NCI-H82 treated with DMSO at 0.1 percent for 48 hours (cell line): ENCODE data around the gene MEI4.

ENCODE experiments used
- DNase-seq: peaks from one replicate; lab custom pipeline; 2025; ENCODE audit not compliant: unreplicated experiment; lab: John Stamatoyannopoulos, UW

The MEI4 gene

GRCh38 chr6:77930382-77930781 lies 277.5 kb downstream of the MEI4 start:
- no peak for DNase-seq

- no peak for DNase-seq
These were observed 278.1 kb downstream of the MEI4 start for GRCh38 chr6:77930952-77931351.

GRCh38 chr6:77962070-77962469 lies 309.2 kb downstream of the MEI4 start:
- no peak for DNase-seq

GRCh38 chr6:77965449-77965848 lies 312.6 kb downstream of the MEI4 start:
- no peak for DNase-seq

GRCh38 chr6:77972334-77972733 lies 319.5 kb downstream of the MEI4 start:
- DNase-seq = no peak
